GM12892 (cell line): Measurements from ENCODE around the gene ARID4A.

Experiments used
- DNase-seq: peaks from one replicate; pipeline ENCODE4 v3.0.0; 2011; ENCODE audit not compliant: insufficient read length
- FAIRE-seq: peaks from 2 replicates; lab custom pipeline; 2011; peaks lifted over from hg19 to GRCh38; lab: Jason Lieb, UNC
- POLR2A ChIP-seq: IDR thresholded peaks from 2 replicates; pipeline ENCODE4 v1.6.1; 2011; ENCODE audit warnings: low read depth, low read length, control low read depth
- POLR2AphosphoS5 ChIP-seq: IDR thresholded peaks from 2 replicates; pipeline ENCODE4 v1.6.1; 2011; ENCODE audit warnings: low read depth, low read length, control low read depth
- TAF1 ChIP-seq: IDR thresholded peaks from 2 replicates; pipeline ENCODE4 v1.6.1; 2011; ENCODE audit warnings: low read depth, mild to moderate bottlenecking, control low read depth, low read length, borderline replicate concordance

ARID4A gene

GRCh38 chr14:58280954-58281787 lies 17.2 kb upstream of the ARID4A start:
- no peak for FAIRE-seq
- no peak for DNase-seq
- TF ChIP-seq POLR2AphosphoS5 = no peak
- no peak for TF ChIP-seq POLR2A
- TF ChIP-seq TAF1 = no peak

- TF ChIP-seq POLR2AphosphoS5 (no peak), TAF1 (no peak), POLR2A (no peak)
- DNase-seq = no peak
- FAIRE-seq = no peak
Observed at GRCh38 chr14:58281969-58282368, 16.4 kb upstream of the ARID4A start.

GRCh38 chr14:58282925-58283593 lies 15.3 kb upstream of the ARID4A start:
- TF ChIP-seq POLR2AphosphoS5 (no peak), POLR2A (no peak), TAF1 (no peak)
- FAIRE-seq (no peak), DNase-seq (no peak)

GRCh38 chr14:58283730-58284129 lies 14.6 kb upstream of the ARID4A start:
- DNase-seq (no peak), FAIRE-seq (no peak)
- TF ChIP-seq POLR2AphosphoS5 (no peak), POLR2A (no peak), TAF1 (no peak)

- no peak for TF ChIP-seq TAF1
- TF ChIP-seq POLR2A = no peak
- no peak for TF ChIP-seq POLR2AphosphoS5
- DNase-seq (no peak), FAIRE-seq (no peak)
Observed at GRCh38 chr14:58285132-58285531, 13.2 kb upstream of the ARID4A start.

- TF ChIP-seq POLR2AphosphoS5 (no peak), TAF1 (no peak), POLR2A (no peak)
- FAIRE-seq = no peak
- DNase-seq = no peak
Observed at GRCh38 chr14:58287607-58288042, 10.7 kb upstream of the ARID4A start.

GRCh38 chr14:58288106-58288792 lies 10.1 kb upstream of the ARID4A start:
- no peak for FAIRE-seq
- DNase-seq = no peak
- TF ChIP-seq POLR2AphosphoS5 = no peak
- no peak for TF ChIP-seq POLR2A
- no peak for TF ChIP-seq TAF1

GRCh38 chr14:58291646-58292045 lies 6.7 kb upstream of the ARID4A start:
- no peak for FAIRE-seq
- DNase-seq = no peak
- TF ChIP-seq POLR2A = no peak
- TF ChIP-seq TAF1 = no peak
- no peak for TF ChIP-seq POLR2AphosphoS5

- no peak for TF ChIP-seq POLR2A
- no peak for TF ChIP-seq POLR2AphosphoS5
- TF ChIP-seq TAF1 = no peak
- DNase-seq (no peak), FAIRE-seq (no peak)
Observed at GRCh38 chr14:58292187-58292586, 6.2 kb upstream of the ARID4A start.

GRCh38 chr14:58294201-58294600 lies 4.2 kb upstream of the ARID4A start:
- no peak for TF ChIP-seq POLR2AphosphoS5
- no peak for TF ChIP-seq TAF1
- no peak for TF ChIP-seq POLR2A
- FAIRE-seq = no peak
- DNase-seq = no peak

- no peak for FAIRE-seq
- no peak for DNase-seq
- no peak for TF ChIP-seq POLR2AphosphoS5
- TF ChIP-seq POLR2A = no peak
- no peak for TF ChIP-seq TAF1
Observed at GRCh38 chr14:58296726-58297125, 1.6 kb upstream of the ARID4A start.

GRCh38 chr14:58297412-58297761 lies 968 bp upstream of the ARID4A start:
- peak; percentile 5 for FAIRE-seq
- no peak for TF ChIP-seq POLR2A
- TF ChIP-seq POLR2AphosphoS5 = no peak
- TF ChIP-seq TAF1 = no peak
- DNase-seq = no peak
